ENCODE results near the gene TSPAN9. TPM values are rescaled to one million over a fixed set of nuclear protein-coding genes. Genes with fewer than 3 reads are reported as not detected.

The TSPAN9 gene
- total RNA-seq, 1 experiment from 2014 or later = 7.7 TPM

GRCh38 chr12:3214526-3215365 is 137.6 kb downstream of the TSPAN9 start:
- Histone ChIP-seq H3K4me3 (ENCODE audit: low read depth in 2 of 2, low read length in 2 of 2) (no peak overlapping the region), H3K9me3 (ENCODE audit: control insufficient read depth, insufficient read depth, low read depth, low read length) (no peaks in the 10 kb centered on the region), H3K27ac (ENCODE audit: low read length) (no peak overlapping the region), H3K36me3 (ENCODE audit: control insufficient read depth, insufficient read depth, low read length) (no peaks in the 10 kb centered on the region), H3K4me1 (ENCODE audit: control insufficient read depth, insufficient read depth, low read length) (no peaks in the 10 kb centered on the region), H3K27me3 (ENCODE audit: control insufficient read depth, insufficient read depth, low read length) (no peaks in the 10 kb centered on the region)
- ChIA-PET CTCF (no interaction called here), POLR2A (no interaction called here)
- in situ Hi-C loops (cut with HindIII; ENCODE audit: low pct_unique_long_range_greater_than_20kb, low sequenced_read_pairs) (no loop called here), intact Hi-C loops (cut with micrococcal nuclease; ENCODE audit: unreplicated experiment) (no loop called here)
- DNase-seq (ENCODE audit: low read depth, low spot score) (no peak), ATAC-seq (no peak)
- BruUV-seq (replicated peaks) = no TSS peak
- TF ChIP-seq REST (IDR thresholded peaks at IDR 0.05; ENCODE audit: insufficient read depth in 1 of 2, low read depth in 2 of 2, low read length in 1 of 2) = no peak
- no peak for TF ChIP-seq POLR2AphosphoS5 (IDR thresholded peaks at IDR 0.05; ENCODE audit: low read depth, low read length)
- no peak for TF ChIP-seq SIN3A (IDR thresholded peaks at IDR 0.05; ENCODE audit: borderline replicate concordance, insufficient read depth, low read depth, low read length)
- TF ChIP-seq, protein P1, sequence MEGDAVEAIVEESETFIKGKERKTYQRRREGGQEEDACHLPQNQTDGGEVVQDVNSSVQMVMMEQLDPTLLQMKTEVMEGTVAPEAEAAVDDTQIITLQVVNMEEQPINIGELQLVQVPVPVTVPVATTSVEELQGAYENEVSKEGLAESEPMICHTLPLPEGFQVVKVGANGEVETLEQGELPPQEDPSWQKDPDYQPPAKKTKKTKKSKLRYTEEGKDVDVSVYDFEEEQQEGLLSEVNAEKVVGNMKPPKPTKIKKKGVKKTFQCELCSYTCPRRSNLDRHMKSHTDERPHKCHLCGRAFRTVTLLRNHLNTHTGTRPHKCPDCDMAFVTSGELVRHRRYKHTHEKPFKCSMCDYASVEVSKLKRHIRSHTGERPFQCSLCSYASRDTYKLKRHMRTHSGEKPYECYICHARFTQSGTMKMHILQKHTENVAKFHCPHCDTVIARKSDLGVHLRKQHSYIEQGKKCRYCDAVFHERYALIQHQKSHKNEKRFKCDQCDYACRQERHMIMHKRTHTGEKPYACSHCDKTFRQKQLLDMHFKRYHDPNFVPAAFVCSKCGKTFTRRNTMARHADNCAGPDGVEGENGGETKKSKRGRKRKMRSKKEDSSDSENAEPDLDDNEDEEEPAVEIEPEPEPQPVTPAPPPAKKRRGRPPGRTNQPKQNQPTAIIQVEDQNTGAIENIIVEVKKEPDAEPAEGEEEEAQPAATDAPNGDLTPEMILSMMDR (IDR thresholded peaks at IDR 0.05) = no peak
- TF ChIP-seq TCF7L2 (IDR thresholded peaks at IDR 0.05; ENCODE audit: low read depth, low read length) = no peak

DNA sequence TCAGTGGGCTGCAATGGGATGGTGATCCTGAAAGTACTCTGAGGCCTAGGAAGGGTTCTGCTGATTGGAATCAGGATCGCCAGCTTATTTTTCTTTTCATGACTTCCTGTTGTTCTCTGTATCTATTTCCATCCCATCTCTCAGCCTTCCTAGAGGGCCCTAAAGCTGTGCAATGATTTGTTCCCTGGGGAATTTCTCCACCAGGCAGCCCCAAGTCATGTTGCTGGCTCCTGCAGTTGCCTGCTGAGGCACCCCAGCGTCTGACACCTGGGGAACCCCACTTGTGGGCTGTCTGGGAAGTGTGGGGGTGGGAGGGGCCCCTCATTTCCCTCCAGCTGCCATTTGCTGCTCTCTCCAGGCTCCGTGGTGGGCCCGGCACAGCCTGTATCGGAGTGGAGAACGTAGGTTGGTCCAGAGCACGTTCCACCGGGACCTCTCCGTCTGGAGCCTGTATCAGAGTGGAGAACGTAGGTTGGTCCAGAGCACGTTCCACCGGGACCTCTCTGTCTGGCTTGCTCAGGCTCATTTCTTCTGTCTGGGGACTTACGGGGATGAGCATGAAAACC is 138.3 kb downstream of the TSPAN9 start:
- Histone ChIP-seq H3K27me3 (ENCODE audit: control insufficient read depth, insufficient read depth, low read length) (no peaks in the 10 kb centered on the region), H3K9me3 (ENCODE audit: control insufficient read depth, insufficient read depth, low read depth, low read length) (no peaks in the 10 kb centered on the region), H3K4me1 (ENCODE audit: control insufficient read depth, insufficient read depth, low read length) (no peaks in the 10 kb centered on the region), H3K36me3 (ENCODE audit: control insufficient read depth, insufficient read depth, low read length) (no peaks in the 10 kb centered on the region), H3K4me3 (ENCODE audit: low read depth in 2 of 2, low read length in 2 of 2) (no peak overlapping the region), H3K27ac (ENCODE audit: low read length) (no peak overlapping the region)
- DNase-seq (ENCODE audit: low read depth, low spot score) = no peak
- intact Hi-C loops (cut with micrococcal nuclease; ENCODE audit: unreplicated experiment) = no loop called here
- no TSS peak for BruUV-seq (replicated peaks)
- ATAC-seq = no peak
- ChIA-PET CTCF (no interaction called here), POLR2A (no interaction called here)
- TF ChIP-seq POLR2AphosphoS5 (IDR thresholded peaks at IDR 0.05; ENCODE audit: low read depth, low read length) = no peak
- in situ Hi-C loops (cut with HindIII; ENCODE audit: low pct_unique_long_range_greater_than_20kb, low sequenced_read_pairs) = no loop called here

DNA sequence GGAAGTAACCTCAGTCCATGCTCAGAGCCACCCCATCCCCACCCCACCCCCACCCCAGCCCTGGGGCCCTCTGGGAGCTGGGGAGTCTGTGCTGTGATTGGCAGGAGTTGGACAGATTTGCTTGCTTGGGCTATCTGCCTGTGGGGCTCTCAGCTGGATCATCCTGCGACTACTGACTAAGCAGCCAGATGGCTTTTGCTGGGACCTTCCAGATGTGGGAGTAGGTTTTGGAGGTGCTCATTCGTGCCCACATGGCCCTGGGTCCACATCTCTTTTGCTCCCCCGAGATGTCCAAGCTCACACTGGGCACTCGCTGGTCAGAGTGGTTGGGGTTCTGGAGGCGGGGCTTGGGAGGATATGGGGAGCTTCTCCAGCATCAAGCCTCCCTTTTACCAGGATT is 138.9 kb downstream of the TSPAN9 start:
- ChIA-PET POLR2A (no interaction called here), CTCF (no interaction called here)
- H3K4me1 ChIP-seq (ENCODE audit: control insufficient read depth, insufficient read depth, low read length) = no peaks in the 10 kb centered on the region
- intact Hi-C loops (cut with micrococcal nuclease; ENCODE audit: unreplicated experiment) (no loop called here), in situ Hi-C loops (cut with HindIII; ENCODE audit: low pct_unique_long_range_greater_than_20kb, low sequenced_read_pairs) (no loop called here)
- no peak for DNase-seq (ENCODE audit: low read depth, low spot score)
- H3K27me3 ChIP-seq (ENCODE audit: control insufficient read depth, insufficient read depth, low read length) = no peaks in the 10 kb centered on the region
- ATAC-seq = no peak
- no peak for TF ChIP-seq REST (IDR thresholded peaks at IDR 0.05; ENCODE audit: insufficient read depth in 1 of 2, low read depth in 2 of 2, low read length in 1 of 2)
- no peak for TF ChIP-seq SIN3A (IDR thresholded peaks at IDR 0.05; ENCODE audit: borderline replicate concordance, insufficient read depth, low read depth, low read length)
- TF ChIP-seq TCF7L2 (IDR thresholded peaks at IDR 0.05; ENCODE audit: low read depth, low read length) = no peak
- TF ChIP-seq, protein P1 (IDR thresholded peaks at IDR 0.05) = no peak
- no peak for TF ChIP-seq POLR2AphosphoS5 (IDR thresholded peaks at IDR 0.05; ENCODE audit: low read depth, low read length)
- H3K4me3 ChIP-seq (ENCODE audit: low read depth in 2 of 2, low read length in 2 of 2) = no peak overlapping the region
- H3K9me3 ChIP-seq (ENCODE audit: control insufficient read depth, insufficient read depth, low read depth, low read length) = no peaks in the 10 kb centered on the region
- no peak overlapping the region for H3K27ac ChIP-seq (ENCODE audit: low read length)
- H3K36me3 ChIP-seq (ENCODE audit: control insufficient read depth, insufficient read depth, low read length) = no peaks in the 10 kb centered on the region
- BruUV-seq (replicated peaks) = no TSS peak
